Stomach (tissue), 4 donors: Measurements from ENCODE around the gene FNDC11.

Experiments
- EP300 ChIP-seq: sonication (generic); formaldehyde crosslinking; IDR thresholded peaks from one replicate; pipeline ENCODE4 v1.6.1; 2017; ENCODE audit warnings: antibody characterized with exemption
- POLR2A ChIP-seq, 4 donors: fragments of 450-650 bp; IDR thresholded peaks; one replicate each; pipeline ENCODE4 v1.6.1; 2016; ENCODE audit warnings: antibody characterized with exemption in 4 of 4, control low read depth in 2 of 4, mild to moderate bottlenecking in 1 of 4, moderate library complexity in 1 of 4
- POLR2AphosphoS5 ChIP-seq, 3 donors: sonication (generic); formaldehyde crosslinking; IDR thresholded peaks; one replicate each; pipeline ENCODE4 v1.6.1; 2016; ENCODE audit warnings: antibody characterized with exemption in 3 of 3
- TF ChIP-seq, protein P1 (sequence below), 7 experiments: fragments of 450-650 bp in 4 of 7; fragments of 200-600 bp in 3 of 7; sonication (generic) in 3 of 7; IDR thresholded peaks; one replicate each; pipeline ENCODE4 v1.5.1; 2016 to 2019; ENCODE audit warnings: antibody characterized with exemption in 7 of 7, control low read depth in 2 of 7, mild to moderate bottlenecking in 1 of 7

GRCh38 chr20:63545814-63546213, 8.1 kb upstream of the FNDC11 start:
- TF ChIP-seq, protein P1, sequence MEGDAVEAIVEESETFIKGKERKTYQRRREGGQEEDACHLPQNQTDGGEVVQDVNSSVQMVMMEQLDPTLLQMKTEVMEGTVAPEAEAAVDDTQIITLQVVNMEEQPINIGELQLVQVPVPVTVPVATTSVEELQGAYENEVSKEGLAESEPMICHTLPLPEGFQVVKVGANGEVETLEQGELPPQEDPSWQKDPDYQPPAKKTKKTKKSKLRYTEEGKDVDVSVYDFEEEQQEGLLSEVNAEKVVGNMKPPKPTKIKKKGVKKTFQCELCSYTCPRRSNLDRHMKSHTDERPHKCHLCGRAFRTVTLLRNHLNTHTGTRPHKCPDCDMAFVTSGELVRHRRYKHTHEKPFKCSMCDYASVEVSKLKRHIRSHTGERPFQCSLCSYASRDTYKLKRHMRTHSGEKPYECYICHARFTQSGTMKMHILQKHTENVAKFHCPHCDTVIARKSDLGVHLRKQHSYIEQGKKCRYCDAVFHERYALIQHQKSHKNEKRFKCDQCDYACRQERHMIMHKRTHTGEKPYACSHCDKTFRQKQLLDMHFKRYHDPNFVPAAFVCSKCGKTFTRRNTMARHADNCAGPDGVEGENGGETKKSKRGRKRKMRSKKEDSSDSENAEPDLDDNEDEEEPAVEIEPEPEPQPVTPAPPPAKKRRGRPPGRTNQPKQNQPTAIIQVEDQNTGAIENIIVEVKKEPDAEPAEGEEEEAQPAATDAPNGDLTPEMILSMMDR (IDR thresholded peaks at IDR 0.05), result no peak
- TF ChIP-seq EP300 (no peak), POLR2A (IDR thresholded peaks at IDR 0.05) (no peak), POLR2AphosphoS5 (IDR thresholded peaks at IDR 0.05) (no peak)
